NB4 (cell line): ENCODE measurements around the gene EEF1A2.

ENCODE experiments used
- DNase-seq: peaks from one replicate; pipeline ENCODE4 v3.0.0; 2010; ENCODE audit warnings: low read depth
- H3K4me3 ChIP-seq: one replicate; pipeline ENCODE4 v1.5.1; 2011; ENCODE audit warnings: mild to moderate bottlenecking, low read depth, low read length, moderate library complexity
- MYC ChIP-seq: IDR thresholded peaks from 2 replicates; pipeline ENCODE4 v1.6.1; 2011; ENCODE audit warnings: low read depth, low read length
- POLR2A ChIP-seq: IDR thresholded peaks from 2 replicates; pipeline ENCODE4 v1.6.1; 2011; ENCODE audit warnings: mild to moderate bottlenecking; ENCODE audit not compliant: insufficient read length; ENCODE audit errors: extremely low read depth
- TF ChIP-seq, protein P1 (sequence below): IDR thresholded peaks from 2 replicates; pipeline ENCODE4 v1.6.1; 2011; ENCODE audit warnings: low read depth, low read length
- TF ChIP-seq, protein P2 (sequence below): IDR thresholded peaks from one replicate; pipeline ENCODE4 v1.5.1; 2012; ENCODE audit warnings: low read depth, low read length

The EEF1A2 gene

DNA sequence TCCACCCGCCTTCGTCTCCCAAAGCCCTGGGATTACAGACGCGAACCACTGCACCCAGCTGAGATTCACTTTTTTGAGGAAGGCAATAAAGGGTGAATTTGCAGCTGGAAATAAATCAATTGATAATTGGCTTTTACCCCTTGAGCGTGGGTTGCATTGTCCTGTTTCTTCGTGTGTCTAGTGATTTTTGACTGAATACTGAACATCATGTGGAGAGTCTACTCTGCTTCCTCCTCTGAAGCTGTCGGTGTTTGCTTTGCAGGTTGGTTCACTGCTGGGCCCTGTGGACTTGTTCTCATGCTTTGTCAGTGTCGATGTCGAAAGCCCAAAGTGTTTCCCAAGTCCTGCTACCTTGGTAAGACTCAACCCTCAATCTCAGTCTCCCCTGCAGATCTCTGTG lies 5.8 kb upstream of the EEF1A2 start:
- TF ChIP-seq POLR2A: no peak
- TF ChIP-seq, protein P1, sequence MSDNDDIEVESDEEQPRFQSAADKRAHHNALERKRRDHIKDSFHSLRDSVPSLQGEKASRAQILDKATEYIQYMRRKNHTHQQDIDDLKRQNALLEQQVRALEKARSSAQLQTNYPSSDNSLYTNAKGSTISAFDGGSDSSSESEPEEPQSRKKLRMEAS: no peak
- TF ChIP-seq, protein P2, sequence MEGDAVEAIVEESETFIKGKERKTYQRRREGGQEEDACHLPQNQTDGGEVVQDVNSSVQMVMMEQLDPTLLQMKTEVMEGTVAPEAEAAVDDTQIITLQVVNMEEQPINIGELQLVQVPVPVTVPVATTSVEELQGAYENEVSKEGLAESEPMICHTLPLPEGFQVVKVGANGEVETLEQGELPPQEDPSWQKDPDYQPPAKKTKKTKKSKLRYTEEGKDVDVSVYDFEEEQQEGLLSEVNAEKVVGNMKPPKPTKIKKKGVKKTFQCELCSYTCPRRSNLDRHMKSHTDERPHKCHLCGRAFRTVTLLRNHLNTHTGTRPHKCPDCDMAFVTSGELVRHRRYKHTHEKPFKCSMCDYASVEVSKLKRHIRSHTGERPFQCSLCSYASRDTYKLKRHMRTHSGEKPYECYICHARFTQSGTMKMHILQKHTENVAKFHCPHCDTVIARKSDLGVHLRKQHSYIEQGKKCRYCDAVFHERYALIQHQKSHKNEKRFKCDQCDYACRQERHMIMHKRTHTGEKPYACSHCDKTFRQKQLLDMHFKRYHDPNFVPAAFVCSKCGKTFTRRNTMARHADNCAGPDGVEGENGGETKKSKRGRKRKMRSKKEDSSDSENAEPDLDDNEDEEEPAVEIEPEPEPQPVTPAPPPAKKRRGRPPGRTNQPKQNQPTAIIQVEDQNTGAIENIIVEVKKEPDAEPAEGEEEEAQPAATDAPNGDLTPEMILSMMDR: no peak
- TF ChIP-seq MYC: no peak
- no peak for DNase-seq
- no peak overlapping the region for H3K4me3 ChIP-seq

DNA sequence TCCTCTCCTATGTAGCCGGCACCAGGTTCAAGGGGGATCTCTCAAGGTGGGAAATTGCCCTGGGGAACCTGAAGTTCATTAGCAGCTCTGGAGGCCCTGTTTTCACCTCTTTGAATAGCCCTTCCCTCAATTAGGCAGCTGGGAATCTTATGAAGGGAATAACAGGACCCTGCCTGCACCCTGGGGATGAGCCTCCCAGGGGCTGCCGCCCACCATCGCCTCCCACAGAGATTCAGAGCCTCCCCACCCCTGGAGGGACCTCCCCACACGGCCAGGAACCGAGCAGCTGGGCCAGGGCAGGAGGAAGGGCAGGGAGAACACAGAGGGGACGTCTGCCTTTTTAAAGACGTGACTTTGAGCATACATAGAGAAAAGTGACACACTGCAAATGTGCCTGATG lies 4.6 kb upstream of the EEF1A2 start:
- no peak for DNase-seq
- TF ChIP-seq, protein P2: no peak
- TF ChIP-seq, protein P1: no peak
- no peak for TF ChIP-seq POLR2A
- no peak for TF ChIP-seq MYC
- no peak overlapping the region for H3K4me3 ChIP-seq

DNA sequence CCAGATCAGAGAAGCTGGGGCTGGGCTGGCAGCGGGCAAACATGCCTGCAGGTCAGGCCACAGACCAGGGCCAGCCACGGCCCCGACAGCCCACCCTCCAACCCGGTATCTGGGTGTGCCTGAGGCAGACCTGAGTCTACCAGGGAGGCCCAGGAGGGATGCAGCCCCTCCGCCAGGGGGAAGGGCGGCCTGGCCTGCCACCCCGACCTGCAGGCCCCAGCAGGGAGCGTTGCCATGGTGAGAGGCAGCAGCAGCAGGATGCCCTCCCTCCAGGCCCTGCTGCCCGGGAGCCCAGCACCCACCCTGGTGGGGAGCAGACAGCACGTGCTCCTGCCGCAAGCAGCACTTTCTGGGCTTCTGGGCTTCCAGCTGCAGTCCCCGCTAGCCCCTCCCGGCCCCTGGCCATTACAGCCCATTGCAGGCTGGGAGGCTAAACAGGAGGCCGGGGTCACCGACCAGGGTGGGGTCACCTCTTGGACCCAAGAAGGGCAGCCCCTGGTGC lies 3.8 kb upstream of the EEF1A2 start:
- TF ChIP-seq, protein P1: no peak
- DNase-seq: no peak

DNA sequence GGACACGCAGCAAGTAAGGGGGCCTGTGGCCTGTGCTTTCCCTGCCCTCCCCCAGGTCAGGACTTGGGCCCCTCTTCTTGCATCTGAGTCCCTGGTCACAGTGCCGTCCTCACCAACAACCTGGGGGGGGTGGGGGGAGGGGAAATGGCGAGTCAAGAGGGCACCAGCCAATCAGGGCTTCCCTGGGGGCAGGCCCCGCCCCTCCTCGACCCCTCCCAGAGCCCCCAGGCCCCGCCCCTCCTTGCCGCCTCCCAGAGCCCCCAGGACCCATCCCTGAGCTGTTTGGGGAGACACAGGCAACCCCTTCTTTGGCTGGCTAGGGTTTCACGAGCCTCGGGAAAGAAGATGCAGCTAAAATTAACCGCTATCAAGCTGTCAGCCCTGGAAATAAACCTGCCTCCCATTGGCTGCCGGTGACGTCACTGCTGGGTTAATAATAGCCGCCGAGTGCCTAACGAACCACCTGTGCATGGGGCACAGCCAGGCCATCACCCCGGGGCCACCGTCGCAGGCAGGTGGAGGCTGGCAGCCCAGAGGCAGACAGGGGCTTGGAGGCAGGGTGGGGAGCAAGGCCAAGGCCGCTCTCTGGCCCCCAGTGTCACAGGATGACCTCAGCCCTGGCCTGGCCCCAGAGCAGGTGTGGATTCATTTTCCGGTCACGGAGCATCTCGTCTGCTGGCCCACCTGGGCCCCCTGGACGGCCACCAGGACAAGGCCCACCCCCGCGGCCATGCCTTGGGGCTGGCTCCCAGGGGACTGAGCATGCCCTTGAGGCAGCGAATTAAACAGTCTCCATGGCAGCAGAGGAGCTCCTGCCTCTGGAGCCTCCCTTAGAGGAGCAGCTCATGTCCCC lies 3.2 kb upstream of the EEF1A2 start:
- TF ChIP-seq, protein P1: no peak
- no peak for TF ChIP-seq MYC
- TF ChIP-seq POLR2A: no peak
- TF ChIP-seq, protein P2: no peak
- H3K4me3 ChIP-seq: no peak overlapping the region
- no peak for DNase-seq

More for the DNA sequence above, 3.8 kb upstream of the EEF1A2 start:
- H3K4me3 ChIP-seq: no peak overlapping the region

DNA sequence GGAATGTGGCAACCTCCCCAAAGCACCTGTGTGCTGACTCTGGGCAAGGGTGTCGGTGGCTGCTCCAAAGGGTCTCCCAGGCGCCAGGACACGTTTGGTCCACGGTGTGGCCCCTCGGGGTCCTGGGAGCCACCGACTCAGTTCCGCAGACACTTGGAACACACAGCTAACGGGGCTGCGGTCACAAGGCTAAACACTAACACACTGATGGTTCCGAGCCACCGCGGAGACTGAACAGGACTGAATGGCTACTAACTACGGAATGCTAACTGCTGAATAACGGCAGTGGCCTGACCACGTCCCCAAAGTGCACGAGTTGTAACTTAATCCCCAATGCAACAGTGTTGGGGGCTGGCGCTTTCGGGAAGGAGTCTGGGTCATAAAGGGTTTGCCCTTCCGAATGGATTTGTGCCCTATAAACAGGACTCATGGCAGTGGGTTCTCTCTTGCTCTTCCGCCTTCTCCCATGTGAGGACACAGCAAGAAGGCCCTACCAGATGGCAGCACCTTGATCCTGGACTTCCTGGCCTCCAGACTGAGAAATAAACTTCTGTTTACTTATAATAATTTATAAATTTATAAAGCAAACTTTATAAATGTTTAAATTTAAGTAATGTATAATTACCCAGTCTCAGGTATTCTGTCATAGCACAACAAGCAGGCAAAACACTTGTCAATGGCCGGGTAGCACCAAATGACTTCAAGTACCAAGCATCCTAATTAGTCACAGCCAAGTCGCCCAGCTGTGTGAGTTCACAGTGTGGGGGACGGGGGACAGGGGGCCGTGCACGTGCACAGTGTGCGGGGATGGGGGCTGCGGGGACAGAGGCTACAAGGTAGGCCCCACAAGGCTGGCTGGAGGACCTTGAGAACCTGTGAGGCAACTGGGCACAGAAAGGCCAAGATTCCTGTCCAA lies 2.3 kb upstream of the EEF1A2 start:
- H3K4me3 ChIP-seq: no peak overlapping the region
- no peak for TF ChIP-seq POLR2A
- TF ChIP-seq, protein P1: no peak
- TF ChIP-seq, protein P2: no peak
- TF ChIP-seq MYC: no peak
- DNase-seq: no peak
